Right cardiac atrium (tissue), 5 donors: ENCODE measurements around the gene CELSR3. TPM values are rescaled to one million over a fixed set of nuclear protein-coding genes. Genes with fewer than 3 reads are reported as not detected.

ENCODE experiments used
- ATAC-seq, 2 donors: fragments of 200-7000 bp; cut with Tn5 transposase; one replicate each; pipeline versions ENCODE4 v1.8.0 to v1.9.1; 2020; ENCODE audit warnings: moderate library complexity in 2 of 2, mild to moderate bottlenecking in 1 of 2
- DNase-seq, 3 donors: peaks; one replicate each; pipeline ENCODE4 v3.0.0-alpha.2; 2020
- H3K27ac ChIP-seq: one replicate; pipeline ENCODE4 v1.5.1; 2013; ENCODE audit warnings: mild to moderate bottlenecking, low read length, control low read depth, moderate library complexity
- H3K27me3 ChIP-seq: one replicate; pipeline ENCODE4 v1.6.1; 2013; ENCODE audit not compliant: control insufficient read depth, insufficient read depth
- H3K4me1 ChIP-seq: one replicate; pipeline ENCODE4 v1.6.1; 2013; ENCODE audit warnings: low read length; ENCODE audit not compliant: control insufficient read depth, insufficient read depth
- H3K4me3 ChIP-seq: one replicate; pipeline ENCODE4 v1.5.1; 2013; ENCODE audit warnings: low read length, control low read depth
- H3K9me3 ChIP-seq: one replicate; pipeline ENCODE4 v1.6.1; 2013; ENCODE audit warnings: low read length; ENCODE audit not compliant: control insufficient read depth
- WGBS: extraction: QIAGEN DNeasy Blood & Tissue Kit; methylation state at CpG from one replicate; pipeline ENCODE4 v1.1.7; 2013; 5-methylcytosine and 5-hydroxymethylcytosine counted together
- intact Hi-C, 4 donors: fragments of 100-400 bp; cut with DNase I; formaldehyde crosslinking; loops; one replicate each; pipeline versions ENCODE4 v1.11.0 to v1.14.0; 2022 to 2023
- polyA plus RNA-seq: library from polyadenylated mRNA; stranded (reverse); fragments of 200-250 nt; gene quantifications from one replicate; pipeline ENCODE4 v1.2.3, GENCODE V29; 2013
- total RNA-seq, 4 donors: library from RNA; stranded (reverse); fragmentation: NEBNext Ultra II Directional; extraction: Animal tissue kit (Norgen Biotek cat#: 25700); gene quantifications; one replicate each; pipeline ENCODE4 v1.2.1, GENCODE V29; 2021
- donor health status: healthy with polysubstance abuse.
- donor health status: DM: no; HTN: yes; CAD: no.
- donor health status: DM: no; HTN: no; CAD: no.
- donor health status: DM: no; HTN: yes; CAD: no; lungs with severe emphysema.
- donor health status: DM: yes; HTN: yes; CAD: no.

CELSR3 gene
- total and polyA plus RNA-seq, 5 donors = 0.20 to 0.33 (median 0.27) TPM

DNA sequence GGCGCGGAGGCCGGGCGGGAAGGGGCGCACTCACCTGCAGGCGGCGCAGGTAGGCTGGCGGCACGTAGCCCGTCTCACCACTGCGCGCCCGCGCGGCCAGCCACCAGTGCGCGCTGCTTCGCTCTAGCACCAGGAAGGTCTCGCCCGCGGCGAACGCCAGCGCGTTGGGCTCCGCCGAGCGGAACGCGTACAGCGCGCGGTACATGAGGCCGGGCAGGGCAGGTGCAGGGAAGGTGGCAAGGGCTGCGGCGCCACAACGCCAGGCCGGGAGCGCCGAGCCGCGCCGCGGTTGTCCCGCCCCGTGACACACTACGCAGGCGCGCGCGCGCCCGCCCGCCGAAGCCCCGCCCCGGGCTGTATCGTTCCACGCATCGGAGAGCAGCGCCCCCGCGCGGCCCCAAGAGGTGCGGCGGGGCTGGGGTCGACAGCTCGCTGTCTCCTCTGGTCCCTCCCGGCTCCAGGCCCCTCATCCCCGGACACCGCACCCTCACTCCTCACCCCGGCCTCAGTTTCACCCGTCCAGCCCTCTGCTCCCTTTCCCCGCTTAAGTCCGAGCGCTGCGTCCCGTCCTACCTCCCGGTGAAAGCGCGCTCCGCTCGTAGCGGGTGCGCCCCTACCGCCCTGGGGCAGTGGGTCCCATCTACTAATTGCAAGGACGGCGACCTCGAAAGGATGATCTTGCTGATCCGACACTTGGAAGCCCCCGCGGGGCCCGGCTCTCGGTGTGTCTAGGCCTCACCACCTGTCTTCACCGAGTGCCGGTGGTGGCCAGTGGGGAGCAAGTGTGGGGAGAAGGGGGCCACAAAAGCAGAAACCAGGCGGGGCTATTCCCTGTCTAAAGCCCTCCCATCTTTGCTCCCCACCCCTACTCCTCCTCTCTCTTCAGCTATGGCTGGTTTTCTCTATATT is 23.2 kb upstream of the CELSR3 start, which contains the start of gene NCKIPSD:
NCKIPSD (minus strand) TSS at position 313 of the 909 bp plus-strand sequence; CDS start at position 205, 108 bp downstream.
- peak; percentile 89 to 91 for ATAC-seq
- H3K27me3 ChIP-seq = no peaks in the 10 kb centered on the region
- H3K27ac ChIP-seq = peak within 1 kb of the TSS; percentile 83
- H3K4me3 ChIP-seq = peak within 1 kb of the TSS; percentile 59
- peaks cover 8% of the 10 kb centered on the region for H3K4me1 ChIP-seq
- intact Hi-C loops = no loop called here
- DNase-seq = peak; percentile 91 to 98 (median 97)
- under 1% methylated on average over 97 of the region's 97 CpGs for WGBS
- H3K9me3 ChIP-seq = no peaks in the 10 kb centered on the region

DNA sequence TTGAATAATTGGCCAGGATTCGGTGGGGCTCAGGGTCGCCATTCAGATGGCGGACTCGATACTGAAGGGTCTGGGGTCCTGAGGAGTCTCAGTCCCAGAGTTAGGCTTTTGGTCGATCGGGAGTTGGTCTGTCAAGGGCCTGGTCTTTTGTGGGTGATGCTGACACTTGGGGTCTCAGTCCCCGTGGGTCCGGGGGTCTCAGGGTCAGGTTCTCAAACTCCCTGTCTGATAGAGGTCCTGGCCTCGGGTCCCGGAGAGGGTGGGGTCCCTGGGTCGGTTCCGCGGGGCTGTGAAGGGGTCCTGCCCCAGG is 22.6 kb upstream of the CELSR3 start:
- peak overlapping the region; percentile 59 for H3K4me3 ChIP-seq
- 7% methylated on average over 13 of the region's 13 CpGs for WGBS
- peak overlapping the region; percentile 83 for H3K27ac ChIP-seq
- H3K9me3 ChIP-seq = no peaks in the 10 kb centered on the region
- intact Hi-C loops = no loop called here
- ATAC-seq (no peak), DNase-seq (no peak)
- H3K4me1 ChIP-seq = peaks cover 8% of the 10 kb centered on the region
- H3K27me3 ChIP-seq = no peaks in the 10 kb centered on the region

DNA sequence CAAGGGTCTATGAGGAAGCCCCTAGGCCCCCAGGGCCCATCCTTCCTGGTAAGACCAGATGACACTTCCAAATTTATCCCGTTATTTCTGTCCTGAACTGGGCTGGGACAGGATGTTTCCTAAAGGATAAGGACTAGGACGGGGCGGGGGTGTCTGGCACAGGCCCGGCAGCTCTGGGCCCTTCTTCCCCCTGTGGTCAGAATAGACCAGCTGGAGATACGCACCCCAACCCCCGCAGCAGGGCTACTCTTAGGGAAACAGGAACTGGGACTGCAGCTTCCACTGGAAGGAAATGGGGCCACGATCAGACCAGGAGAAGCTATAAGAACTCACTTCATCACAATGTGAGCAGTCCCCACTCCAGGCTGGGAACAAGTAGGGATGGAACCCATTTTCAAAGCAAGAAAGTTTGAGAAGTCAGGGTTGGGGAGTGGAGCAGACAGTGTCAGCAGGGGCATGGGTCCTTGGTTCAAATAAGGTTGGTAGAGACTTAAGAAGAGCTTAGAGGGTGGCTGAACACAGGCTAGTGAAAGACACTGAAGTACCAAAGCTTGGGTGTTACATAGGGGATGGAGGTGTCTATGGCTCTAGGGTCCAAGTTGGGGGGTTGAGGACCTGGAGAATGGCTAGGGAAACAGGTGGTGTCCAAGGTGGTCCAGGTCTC is 21.9 kb upstream of the CELSR3 start:
- peak overlapping the region; percentile 82 for H3K27ac ChIP-seq
- peak; percentile 68 to 90 (median 87) for DNase-seq
- ATAC-seq = peak; percentile 54 to 59
- intact Hi-C loops = no loop called here
- no peaks in the 10 kb centered on the region for H3K27me3 ChIP-seq
- H3K4me1 ChIP-seq = peaks cover 8% of the 10 kb centered on the region
- 9% methylated on average over 7 of the region's 7 CpGs for WGBS
- H3K9me3 ChIP-seq = no peaks in the 10 kb centered on the region
- H3K4me3 ChIP-seq = peak overlapping the region; percentile 59

DNA sequence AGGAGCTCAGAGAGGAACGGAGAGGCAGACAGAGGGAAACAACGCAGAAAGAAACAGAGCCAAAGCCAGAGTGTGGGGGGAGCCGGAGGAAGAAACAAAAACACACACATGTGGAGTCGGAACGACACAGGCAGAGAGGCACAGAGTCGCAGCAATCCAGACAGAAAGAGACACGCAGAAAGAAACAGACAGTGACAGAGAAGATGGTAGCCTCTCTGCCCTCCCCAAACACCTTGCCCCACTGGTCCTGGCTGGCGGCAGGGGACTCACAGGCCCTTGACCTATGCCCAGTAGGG is 21.3 kb upstream of the CELSR3 start:
- Histone ChIP-seq H3K4me3 (peak overlapping the region; percentile 59), H3K27me3 (no peaks in the 10 kb centered on the region), H3K4me1 (peaks cover 8% of the 10 kb centered on the region), H3K9me3 (no peaks in the 10 kb centered on the region), H3K27ac (peak overlapping the region; percentile 82)
- DNase-seq (no peak), ATAC-seq (no peak)
- intact Hi-C loops = no loop called here
- WGBS = 19% methylated on average over 8 of the region's 8 CpGs

DNA sequence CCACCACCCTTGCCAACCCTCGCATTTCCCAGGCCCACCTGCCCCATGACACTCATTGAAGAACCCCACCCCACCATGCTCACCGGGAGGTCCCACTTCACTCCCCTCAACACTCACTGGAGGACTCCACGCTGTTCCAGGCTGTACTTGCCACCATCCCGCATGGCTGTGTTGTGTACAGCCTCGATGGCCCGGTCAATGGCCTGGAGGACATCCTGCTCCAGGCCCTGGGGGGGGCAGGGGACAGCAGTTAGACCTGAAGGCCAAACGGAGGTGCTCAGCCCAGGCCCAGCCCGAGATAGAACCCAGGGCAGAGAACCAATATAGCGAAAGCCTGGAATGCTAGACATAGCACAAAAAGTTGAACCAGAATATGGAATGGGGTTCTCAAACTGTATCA is 20.1 kb upstream of the CELSR3 start:
- Histone ChIP-seq H3K9me3 (no peaks in the 10 kb centered on the region), H3K27ac (no peak overlapping the region), H3K4me1 (peaks cover 8% of the 10 kb centered on the region), H3K4me3 (no peak overlapping the region), H3K27me3 (no peaks in the 10 kb centered on the region)
- DNase-seq (no peak), ATAC-seq (no peak)
- intact Hi-C loops = no loop called here
- WGBS = 84% methylated on average over 9 of the region's 9 CpGs

DNA sequence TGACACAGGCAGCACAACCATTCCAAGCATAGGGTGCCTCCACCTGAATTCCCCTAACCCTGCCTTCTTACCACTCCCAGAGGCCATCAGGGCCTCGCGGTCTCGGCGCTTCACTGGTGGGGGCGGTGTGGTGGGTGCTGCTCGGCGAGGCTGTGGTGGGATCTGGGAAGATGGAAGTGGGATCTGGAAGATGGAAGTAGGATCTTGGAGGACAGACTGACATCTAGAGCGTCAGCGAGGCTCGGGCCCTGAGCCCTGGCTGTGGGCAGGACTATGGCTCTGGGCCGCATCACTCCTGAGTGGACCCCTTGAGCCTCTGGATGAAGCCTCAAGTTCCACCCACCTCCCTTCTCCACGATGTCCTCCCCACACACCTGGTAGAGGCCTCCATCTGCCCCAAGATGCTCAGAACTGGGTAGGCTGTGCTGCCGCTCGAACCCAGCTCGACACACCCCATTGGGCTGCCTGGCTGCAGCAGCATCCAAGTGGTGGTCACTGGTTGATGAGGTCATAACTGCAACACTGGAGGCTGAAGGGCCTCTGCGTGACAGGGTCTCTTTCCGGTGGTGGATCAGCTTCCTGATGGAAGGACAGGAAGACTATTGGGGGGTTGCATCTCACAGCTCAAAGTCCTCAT is 19.4 kb upstream of the CELSR3 start:
- Histone ChIP-seq H3K27ac (no peak overlapping the region), H3K4me3 (no peak overlapping the region), H3K4me1 (peaks cover 8% of the 10 kb centered on the region), H3K27me3 (no peaks in the 10 kb centered on the region), H3K9me3 (no peaks in the 10 kb centered on the region)
- intact Hi-C loops = no loop called here
- 94% methylated on average over 17 of the region's 17 CpGs for WGBS
- ATAC-seq (no peak), DNase-seq (no peak)

DNA sequence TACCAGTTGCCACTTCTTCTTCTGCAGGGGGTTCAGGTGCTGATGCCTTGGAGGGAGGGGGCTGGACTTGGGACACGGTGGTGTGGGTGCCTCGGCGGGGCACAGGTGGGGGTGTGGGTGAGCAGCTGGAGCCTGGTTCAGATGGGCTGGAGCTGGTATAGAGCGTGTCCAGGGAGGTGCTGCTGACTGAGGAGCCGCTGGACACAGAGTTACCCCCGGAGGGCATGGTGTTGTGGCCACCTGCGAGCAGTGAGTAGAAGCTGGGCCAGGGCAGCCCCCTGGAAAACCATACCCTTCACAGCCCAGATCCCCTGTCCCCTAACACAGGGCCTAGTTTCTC is 18.8 kb upstream of the CELSR3 start:
- 96% methylated on average over 7 of the region's 7 CpGs for WGBS
- peaks cover 6% of the 10 kb centered on the region for H3K4me1 ChIP-seq
- ATAC-seq (no peak), DNase-seq (no peak)
- intact Hi-C loops = no loop called here
- no peaks in the 10 kb centered on the region for H3K9me3 ChIP-seq
- H3K27ac ChIP-seq = no peak overlapping the region
- H3K4me3 ChIP-seq = no peak overlapping the region
- H3K27me3 ChIP-seq = no peaks in the 10 kb centered on the region

DNA sequence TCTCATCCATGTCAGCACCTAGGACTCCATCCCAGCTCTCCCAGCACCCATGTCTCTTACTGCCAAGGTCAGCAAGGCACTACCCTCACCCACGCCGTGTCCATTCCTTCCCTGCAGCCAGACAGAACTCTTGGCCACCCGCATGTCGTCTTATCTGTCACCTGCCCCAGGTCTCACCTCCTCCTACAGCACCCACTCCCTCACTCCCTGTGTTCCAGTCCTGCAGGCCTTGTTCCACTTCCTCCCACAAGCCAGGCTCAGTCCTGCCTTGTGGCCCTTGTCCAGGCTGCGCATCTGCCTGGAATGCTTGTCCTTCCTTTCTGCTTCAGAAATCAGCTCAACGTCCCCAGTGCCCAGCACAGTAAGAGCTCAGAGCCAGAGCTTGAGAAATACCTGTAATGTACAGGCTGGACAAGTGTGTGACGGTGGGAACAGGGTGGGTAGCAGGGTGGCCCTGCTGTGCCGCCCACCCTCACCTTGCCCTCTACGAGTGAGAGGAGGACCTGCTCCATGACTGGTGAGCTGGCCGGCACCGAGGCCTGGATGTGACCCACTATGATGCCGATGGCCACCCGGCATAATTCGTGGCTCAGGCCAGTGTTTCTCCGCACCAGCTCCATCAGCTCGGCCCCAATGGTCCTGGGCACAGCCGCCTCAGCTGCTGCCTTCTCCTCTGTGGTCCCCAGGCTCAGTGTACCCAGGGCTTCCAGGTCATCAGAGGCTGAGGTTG is 18.3 kb upstream of the CELSR3 start:
- no peak for ATAC-seq
- peaks cover 5% of the 10 kb centered on the region for H3K4me1 ChIP-seq
- intact Hi-C loops = no loop called here
- H3K27ac ChIP-seq = no peak overlapping the region
- 92% methylated on average over 17 of the region's 17 CpGs for WGBS
- H3K9me3 ChIP-seq = no peaks in the 10 kb centered on the region
- H3K4me3 ChIP-seq = no peak overlapping the region
- no peak for DNase-seq
- no peaks in the 10 kb centered on the region for H3K27me3 ChIP-seq

DNA sequence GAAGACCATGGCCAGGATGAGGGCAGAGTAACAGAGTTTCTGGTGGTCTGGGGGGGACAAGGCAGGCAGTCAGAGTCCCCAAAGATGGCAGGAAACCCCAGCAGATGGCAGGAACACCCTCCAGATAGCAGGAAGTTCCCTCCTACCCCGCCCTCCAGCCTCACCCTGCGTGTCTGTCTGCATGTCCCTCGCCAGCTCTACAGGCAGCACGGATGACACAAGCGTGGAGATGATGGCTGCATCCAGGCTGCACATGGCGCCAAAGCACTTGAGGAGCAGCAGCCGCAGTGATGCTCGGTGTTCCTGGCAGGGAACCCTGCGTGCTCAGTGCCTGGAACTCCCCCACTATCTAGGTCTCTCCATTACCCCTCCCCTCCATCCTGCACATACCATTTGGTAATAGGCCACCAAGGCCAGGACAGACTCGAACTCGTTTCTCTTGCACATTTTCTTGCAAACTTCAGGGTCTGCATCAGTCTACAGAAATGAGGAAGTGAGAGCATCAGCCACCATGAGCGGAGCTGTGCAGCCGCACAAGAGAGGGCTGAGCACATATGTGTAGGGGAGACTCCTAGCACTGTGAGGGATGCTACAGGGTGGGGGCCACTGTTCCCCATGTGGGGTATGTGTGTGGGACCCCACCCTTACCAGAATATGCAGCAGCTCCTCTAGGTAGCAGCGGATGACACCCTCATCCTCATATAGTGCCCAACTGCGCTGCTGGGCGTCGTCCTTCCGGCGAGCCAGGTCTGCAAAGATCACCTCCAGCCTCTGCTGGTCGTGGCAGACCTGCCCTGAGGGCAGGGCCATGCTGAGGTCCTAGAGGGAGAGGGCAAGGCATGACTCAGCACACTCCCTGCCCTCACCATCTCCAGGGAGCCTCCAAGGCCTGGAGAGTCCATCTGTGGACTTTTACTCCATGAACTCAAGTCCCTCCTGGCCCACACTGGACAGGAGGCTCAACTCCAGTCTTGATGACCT is 17.0 kb upstream of the CELSR3 start:
- ATAC-seq = no peak
- H3K4me3 ChIP-seq = no peak overlapping the region
- no peaks in the 10 kb centered on the region for H3K9me3 ChIP-seq
- DNase-seq = no peak
- 85% methylated on average over 20 of the region's 20 CpGs for WGBS
- H3K4me1 ChIP-seq = peaks cover 5% of the 10 kb centered on the region
- no peaks in the 10 kb centered on the region for H3K27me3 ChIP-seq
- intact Hi-C loops = no loop called here
- no peak overlapping the region for H3K27ac ChIP-seq
